Measurements from ENCODE around the gene EXOC5. TPM values are rescaled to one million over a fixed set of nuclear protein-coding genes. Genes with fewer than 3 reads are reported as not detected.

EXOC5 gene, protein sequence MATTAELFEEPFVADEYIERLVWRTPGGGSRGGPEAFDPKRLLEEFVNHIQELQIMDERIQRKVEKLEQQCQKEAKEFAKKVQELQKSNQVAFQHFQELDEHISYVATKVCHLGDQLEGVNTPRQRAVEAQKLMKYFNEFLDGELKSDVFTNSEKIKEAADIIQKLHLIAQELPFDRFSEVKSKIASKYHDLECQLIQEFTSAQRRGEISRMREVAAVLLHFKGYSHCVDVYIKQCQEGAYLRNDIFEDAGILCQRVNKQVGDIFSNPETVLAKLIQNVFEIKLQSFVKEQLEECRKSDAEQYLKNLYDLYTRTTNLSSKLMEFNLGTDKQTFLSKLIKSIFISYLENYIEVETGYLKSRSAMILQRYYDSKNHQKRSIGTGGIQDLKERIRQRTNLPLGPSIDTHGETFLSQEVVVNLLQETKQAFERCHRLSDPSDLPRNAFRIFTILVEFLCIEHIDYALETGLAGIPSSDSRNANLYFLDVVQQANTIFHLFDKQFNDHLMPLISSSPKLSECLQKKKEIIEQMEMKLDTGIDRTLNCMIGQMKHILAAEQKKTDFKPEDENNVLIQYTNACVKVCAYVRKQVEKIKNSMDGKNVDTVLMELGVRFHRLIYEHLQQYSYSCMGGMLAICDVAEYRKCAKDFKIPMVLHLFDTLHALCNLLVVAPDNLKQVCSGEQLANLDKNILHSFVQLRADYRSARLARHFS
- total RNA-seq, result 100 to 1,000 TPM; 101 to 107 TPM
- polyA plus RNA-seq (2013, experiment 1 of 2), result 106 TPM
- polyA plus RNA-seq (2013, experiment 2 of 2), result 99.3 TPM
- long read RNA-seq, experiment 1, full-length matches to known transcripts, result 1 of 32 reads
- long read RNA-seq, experiment 1, partial matches to known transcripts, result 7 of 32 reads
- long read RNA-seq, experiment 1, other reads (novel, unspliced or antisense), result 24 of 32 reads
- long read RNA-seq, experiment 2, full-length matches to known transcripts, result 144 of 183 reads
- long read RNA-seq, experiment 2, partial matches to known transcripts, result 17 of 183 reads
- long read RNA-seq, experiment 2, other reads (novel, unspliced or antisense), result 22 of 183 reads
- long read RNA-seq, experiment 3, full-length matches to known transcripts, result 479 of 552 reads
- long read RNA-seq, experiment 3, partial matches to known transcripts, result 25 of 552 reads
- long read RNA-seq, experiment 3, other reads (novel, unspliced or antisense), result 48 of 552 reads
- long read RNA-seq, experiment 4, full-length matches to known transcripts, result 15 of 25 reads
- long read RNA-seq, experiment 4, partial matches to known transcripts, result 6 of 25 reads
- long read RNA-seq, experiment 4, other reads (novel, unspliced or antisense), result 4 of 25 reads

GRCh38 chr14:57268161-57269069 lies at the start of gene EXOC5, which contains the start of gene AP5M1:
Gene EXOC5, minus strand, starts transcription at chr14:57268905. Its CDS starts 257 bp downstream, at chr14:57268648.
Gene AP5M1, plus strand, starts transcription at chr14:57268971. Its CDS starts 344 bp downstream, at chr14:57269315.
- H3K27me3 Mint-ChIP-seq (ENCODE audit: insufficient read depth), result no peaks in the 10 kb centered on the region
- peaks cover 6% of the 10 kb centered on the region for H3K36me3 Mint-ChIP-seq (ENCODE audit: low read depth)
- H3K9me3 ChIP-seq (ENCODE audit: control insufficient read depth, low read length), result no peaks in the 10 kb centered on the region
- H3K4me1 Mint-ChIP-seq, result peaks cover 40% of the 10 kb centered on the region
- peak within 1 kb of the TSS; percentile 96 for H3K27ac ChIP-seq (ENCODE audit: low read depth, low read length)
- 0 to 1% methylated on average over 36 to 76 of the region's 76 CpGs for WGBS, 2 experiments (ENCODE audit: insufficient coverage in 1 of 2, insufficient read length in 1 of 2)
- H3K36me3 ChIP-seq (ENCODE audit: control insufficient read depth, insufficient read depth, low read length), result peaks cover 3% of the 10 kb centered on the region
- peak within 1 kb of the TSS; percentile 100 for H3K27ac Mint-ChIP-seq
- H3K4me3 ChIP-seq (ENCODE audit: low read length), result peak within 1 kb of the TSS; percentile 93
- H3K4me3 Mint-ChIP-seq, result peak within 1 kb of the TSS; percentile 94
- DNase-seq, result peak; percentile 96
- H3K9ac ChIP-seq (ENCODE audit: extremely low read depth, low read length, poor library complexity, severe bottlenecking), result peak within 1 kb of the TSS; percentile 77
- H3K27me3 ChIP-seq (ENCODE audit: control insufficient read depth, insufficient read depth, low read length, poor library complexity, severe bottlenecking), result no peaks in the 10 kb centered on the region
- peaks cover 3% of the 10 kb centered on the region for H3K4me1 ChIP-seq (ENCODE audit: control insufficient read depth, insufficient read depth, low read length)
- peaks cover 4% of the 10 kb centered on the region for H3K9me3 Mint-ChIP-seq
- TF ChIP-seq, protein P1, sequence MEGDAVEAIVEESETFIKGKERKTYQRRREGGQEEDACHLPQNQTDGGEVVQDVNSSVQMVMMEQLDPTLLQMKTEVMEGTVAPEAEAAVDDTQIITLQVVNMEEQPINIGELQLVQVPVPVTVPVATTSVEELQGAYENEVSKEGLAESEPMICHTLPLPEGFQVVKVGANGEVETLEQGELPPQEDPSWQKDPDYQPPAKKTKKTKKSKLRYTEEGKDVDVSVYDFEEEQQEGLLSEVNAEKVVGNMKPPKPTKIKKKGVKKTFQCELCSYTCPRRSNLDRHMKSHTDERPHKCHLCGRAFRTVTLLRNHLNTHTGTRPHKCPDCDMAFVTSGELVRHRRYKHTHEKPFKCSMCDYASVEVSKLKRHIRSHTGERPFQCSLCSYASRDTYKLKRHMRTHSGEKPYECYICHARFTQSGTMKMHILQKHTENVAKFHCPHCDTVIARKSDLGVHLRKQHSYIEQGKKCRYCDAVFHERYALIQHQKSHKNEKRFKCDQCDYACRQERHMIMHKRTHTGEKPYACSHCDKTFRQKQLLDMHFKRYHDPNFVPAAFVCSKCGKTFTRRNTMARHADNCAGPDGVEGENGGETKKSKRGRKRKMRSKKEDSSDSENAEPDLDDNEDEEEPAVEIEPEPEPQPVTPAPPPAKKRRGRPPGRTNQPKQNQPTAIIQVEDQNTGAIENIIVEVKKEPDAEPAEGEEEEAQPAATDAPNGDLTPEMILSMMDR (conservative IDR thresholded peaks at IDR 0.05), result peak; percentile 6

DNA sequence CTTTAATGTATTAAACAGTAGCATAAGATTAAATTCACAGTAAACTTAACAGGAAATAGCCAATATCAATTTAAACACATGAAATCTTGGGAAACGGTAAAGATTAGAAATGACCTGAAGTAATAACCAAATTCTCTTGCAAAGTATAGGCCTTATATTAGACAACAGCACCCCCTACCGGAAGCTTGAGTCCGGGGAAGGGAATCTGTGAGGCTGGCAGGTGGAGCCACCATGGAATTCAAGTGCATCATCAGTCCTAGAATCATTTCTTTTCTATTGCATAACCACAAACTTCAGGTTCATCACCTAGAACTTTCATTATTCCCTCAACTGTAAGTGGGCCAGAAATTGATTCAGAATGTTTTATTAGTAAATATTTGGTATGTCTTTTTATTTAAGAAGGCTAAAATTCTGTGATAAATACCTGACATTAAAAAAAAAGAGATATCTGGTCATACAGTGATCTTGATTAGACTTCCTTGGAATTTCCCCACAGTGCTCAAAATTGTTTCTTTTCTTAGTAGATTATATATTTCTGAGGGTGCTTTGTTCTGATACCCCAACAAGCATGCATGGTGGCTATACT lies 48.6 kb upstream of the EXOC5 start:
- no peaks in the 10 kb centered on the region for H3K27me3 Mint-ChIP-seq (ENCODE audit: insufficient read depth)
- H3K4me1 ChIP-seq (ENCODE audit: control insufficient read depth, insufficient read depth, low read length), result no peaks in the 10 kb centered on the region
- H3K27ac ChIP-seq (ENCODE audit: low read depth, low read length), result no peak overlapping the region
- no peaks in the 10 kb centered on the region for H3K9me3 Mint-ChIP-seq
- no peak overlapping the region for H3K4me3 ChIP-seq (ENCODE audit: low read length)
- H3K4me1 Mint-ChIP-seq, result no peaks in the 10 kb centered on the region
- no peak overlapping the region for H3K4me3 Mint-ChIP-seq
- H3K36me3 ChIP-seq (ENCODE audit: control insufficient read depth, insufficient read depth, low read length), result no peaks in the 10 kb centered on the region
- H3K27me3 ChIP-seq (ENCODE audit: control insufficient read depth, insufficient read depth, low read length, poor library complexity, severe bottlenecking), result no peaks in the 10 kb centered on the region
- no peaks in the 10 kb centered on the region for H3K9me3 ChIP-seq (ENCODE audit: control insufficient read depth, low read length)
- DNase-seq, result peak; percentile 92
- TF ChIP-seq, protein P1 (conservative IDR thresholded peaks at IDR 0.05), result peak; percentile 96
- H3K36me3 Mint-ChIP-seq (ENCODE audit: low read depth), result no peaks in the 10 kb centered on the region
- 20% methylated on average over 3 of the region's 3 CpGs; no CpG with 5 or more reads in 1 of the 2 experiments for WGBS, 2 experiments (ENCODE audit: insufficient coverage in 1 of 2, insufficient read length in 1 of 2)
- H3K27ac Mint-ChIP-seq, result no peak overlapping the region
- no peak overlapping the region for H3K9ac ChIP-seq (ENCODE audit: extremely low read depth, low read length, poor library complexity, severe bottlenecking)

Data from endodermal cell (in vitro differentiated cells).